HL-60 (cell line): Measurements from ENCODE around the gene ADH1B.

Experiments
- DNase-seq, 2 experiments: peaks; one replicate each; pipeline ENCODE4 v3.0.0-alpha.2; 2010 to 2020; ENCODE audit warnings: low read depth in 1 of 2, low spot score in 1 of 2
- H3K27ac ChIP-seq: fragments of 250-450 bp; sonication (Bioruptor Pico); replicated peaks from 2 replicates; pipeline ENCODE4 v1.5.1; 2020; ENCODE audit warnings: mild to moderate bottlenecking, moderate library complexity
- H3K27me3 ChIP-seq: fragments of 250-450 bp; sonication (Bioruptor Pico); 2 replicates; pipeline ENCODE4 v1.5.1; 2021; ENCODE audit warnings: mild to moderate bottlenecking, moderate library complexity; ENCODE audit not compliant: insufficient read depth, poor library complexity, severe bottlenecking
- H3K4me3 ChIP-seq: replicated peaks from 2 replicates; pipeline ENCODE4 v1.5.1; 2011; ENCODE audit warnings: mild to moderate bottlenecking, control low read depth, low read length; ENCODE audit not compliant: insufficient read depth
- CTCF ChIP-seq: IDR thresholded peaks from one replicate; pipeline ENCODE4 v1.5.1; 2011; ENCODE audit warnings: low read length, control low read depth, inconsistent platforms; ENCODE audit not compliant: insufficient read depth
- GABPA ChIP-seq: IDR thresholded peaks from 2 replicates; pipeline ENCODE4 v1.6.1; 2012; ENCODE audit warnings: low read depth
- POLR2AphosphoS5 ChIP-seq: IDR thresholded peaks from 2 replicates; pipeline ENCODE4 v1.6.1; 2012; ENCODE audit warnings: low read depth
- SPI1 ChIP-seq: IDR thresholded peaks from 2 replicates; pipeline ENCODE4 v1.6.1; 2012; ENCODE audit warnings: low read depth, mild to moderate bottlenecking, borderline replicate concordance
- TF ChIP-seq, protein P1 (sequence below): IDR thresholded peaks from 2 replicates; pipeline ENCODE4 v1.6.1; 2012; ENCODE audit warnings: low read depth; ENCODE audit not compliant: insufficient replicate concordance

ADH1B gene

DNA sequence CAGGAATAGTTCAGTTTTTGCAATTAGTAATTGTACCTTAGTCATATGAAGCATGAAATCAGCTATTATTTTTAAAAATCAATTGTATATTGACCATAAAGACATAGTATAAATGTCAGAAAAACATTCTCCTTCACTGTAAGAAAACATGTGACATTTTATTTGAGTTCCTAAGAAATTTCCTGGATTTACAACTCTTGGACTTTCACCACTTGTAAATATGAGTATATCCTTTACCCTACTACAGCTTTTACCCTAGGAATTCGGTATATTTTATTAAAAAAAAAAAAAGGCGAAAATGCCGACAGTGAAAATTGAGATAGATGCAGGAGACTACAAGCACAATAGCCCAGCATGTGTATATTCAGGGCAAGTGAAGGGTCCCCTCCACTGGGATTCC, 45.3 kb downstream of the ADH1B start:
- no peak for DNase-seq
- TF ChIP-seq, protein P1, sequence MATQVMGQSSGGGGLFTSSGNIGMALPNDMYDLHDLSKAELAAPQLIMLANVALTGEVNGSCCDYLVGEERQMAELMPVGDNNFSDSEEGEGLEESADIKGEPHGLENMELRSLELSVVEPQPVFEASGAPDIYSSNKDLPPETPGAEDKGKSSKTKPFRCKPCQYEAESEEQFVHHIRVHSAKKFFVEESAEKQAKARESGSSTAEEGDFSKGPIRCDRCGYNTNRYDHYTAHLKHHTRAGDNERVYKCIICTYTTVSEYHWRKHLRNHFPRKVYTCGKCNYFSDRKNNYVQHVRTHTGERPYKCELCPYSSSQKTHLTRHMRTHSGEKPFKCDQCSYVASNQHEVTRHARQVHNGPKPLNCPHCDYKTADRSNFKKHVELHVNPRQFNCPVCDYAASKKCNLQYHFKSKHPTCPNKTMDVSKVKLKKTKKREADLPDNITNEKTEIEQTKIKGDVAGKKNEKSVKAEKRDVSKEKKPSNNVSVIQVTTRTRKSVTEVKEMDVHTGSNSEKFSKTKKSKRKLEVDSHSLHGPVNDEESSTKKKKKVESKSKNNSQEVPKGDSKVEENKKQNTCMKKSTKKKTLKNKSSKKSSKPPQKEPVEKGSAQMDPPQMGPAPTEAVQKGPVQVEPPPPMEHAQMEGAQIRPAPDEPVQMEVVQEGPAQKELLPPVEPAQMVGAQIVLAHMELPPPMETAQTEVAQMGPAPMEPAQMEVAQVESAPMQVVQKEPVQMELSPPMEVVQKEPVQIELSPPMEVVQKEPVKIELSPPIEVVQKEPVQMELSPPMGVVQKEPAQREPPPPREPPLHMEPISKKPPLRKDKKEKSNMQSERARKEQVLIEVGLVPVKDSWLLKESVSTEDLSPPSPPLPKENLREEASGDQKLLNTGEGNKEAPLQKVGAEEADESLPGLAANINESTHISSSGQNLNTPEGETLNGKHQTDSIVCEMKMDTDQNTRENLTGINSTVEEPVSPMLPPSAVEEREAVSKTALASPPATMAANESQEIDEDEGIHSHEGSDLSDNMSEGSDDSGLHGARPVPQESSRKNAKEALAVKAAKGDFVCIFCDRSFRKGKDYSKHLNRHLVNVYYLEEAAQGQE: no peak
- TF ChIP-seq CTCF (no peak), POLR2AphosphoS5 (no peak), SPI1 (no peak), GABPA (no peak)
- no peak overlapping the region for H3K27ac ChIP-seq
- H3K4me3 ChIP-seq: no peak overlapping the region
- no peaks in the 10 kb centered on the region for H3K27me3 ChIP-seq

DNA sequence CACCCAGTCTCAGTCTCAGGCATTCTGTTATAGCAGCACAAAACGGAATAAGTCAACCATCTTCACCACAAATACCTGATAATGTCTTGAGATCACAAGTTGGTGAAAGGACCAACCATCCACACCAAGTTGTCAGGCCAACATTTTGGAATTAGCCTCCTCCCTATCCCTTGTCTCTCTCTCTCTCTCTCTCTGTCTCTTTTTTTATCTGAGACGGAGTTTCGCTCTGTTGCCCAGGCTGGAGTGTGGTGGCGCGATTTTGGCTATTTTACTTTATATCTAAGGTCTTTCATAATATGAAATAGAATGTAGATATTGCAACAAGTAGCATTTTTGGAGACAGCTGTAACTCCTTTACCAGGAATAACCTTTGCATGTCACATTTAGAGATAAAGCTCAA, 46.2 kb downstream of the ADH1B start:
- TF ChIP-seq CTCF (no peak), GABPA (no peak), SPI1 (no peak), POLR2AphosphoS5 (no peak)
- TF ChIP-seq, protein P1: no peak
- no peak for DNase-seq
- Histone ChIP-seq H3K27ac (no peak overlapping the region), H3K4me3 (no peak overlapping the region), H3K27me3 (no peaks in the 10 kb centered on the region)

DNA sequence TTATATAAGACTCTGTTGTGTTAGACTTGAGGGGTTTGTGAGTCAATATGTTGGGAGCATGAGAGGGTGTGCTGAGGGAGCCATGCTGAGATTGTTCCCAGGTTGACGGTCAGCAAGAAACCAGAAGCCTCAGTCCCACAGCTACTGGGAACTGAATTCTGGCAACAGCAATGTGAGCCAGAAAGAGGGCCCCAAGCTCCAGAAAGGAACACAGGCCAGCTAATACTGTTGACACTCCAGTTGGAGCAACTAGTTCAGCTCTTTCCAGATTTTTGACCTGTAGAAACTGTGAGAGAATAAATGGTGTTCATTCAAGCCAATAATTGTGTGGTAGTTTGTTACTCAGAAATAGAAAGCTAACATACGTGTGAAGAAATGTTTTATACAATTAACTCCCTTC, 47.5 kb downstream of the ADH1B start:
- no peaks in the 10 kb centered on the region for H3K27me3 ChIP-seq
- H3K4me3 ChIP-seq: no peak overlapping the region
- DNase-seq: no peak
- H3K27ac ChIP-seq: no peak overlapping the region
- TF ChIP-seq SPI1: no peak
- TF ChIP-seq CTCF: no peak
- TF ChIP-seq, protein P1: no peak
- no peak for TF ChIP-seq POLR2AphosphoS5
- no peak for TF ChIP-seq GABPA
